Prostate gland (tissue), 2 donors: Measurements from ENCODE around the gene ZNF287. TPM values are rescaled to one million over a fixed set of nuclear protein-coding genes. Genes with fewer than 3 reads are reported as not detected.

Experiments used
- total RNA-seq, 2 donors: library from RNA; depleted of rRNA; stranded (reverse); fragments of >200 nt; gene quantifications; one replicate each; pipeline ENCODE4 v1.1.0, GENCODE V29; 2016

The ZNF287 gene
- total RNA-seq, 2 donors from 2014 or later = 11.8 to 14.2 TPM

Other genes starting within 250 kb of the ZNF287 start
- gene CENPV, start 215.7 kb downstream of the ZNF287 start, total RNA-seq = 10 to 100 TPM; 29.8 to 71.5 TPM
- 1,000 to 10,000 TPM; 1,174 to 1,571 TPM for gene UBB, start 188.1 kb downstream of the ZNF287 start, total RNA-seq
- 10 to 100 TPM in 1 of 2 donors, 1 to 10 TPM in 1; 7.1 to 11.0 TPM for gene TRPV2, start 153.6 kb downstream of the ZNF287 start, total RNA-seq
- 10 to 100 TPM in 1 of 2 donors, 1 to 10 TPM in 1; 5.2 to 25.8 TPM for gene LRRC75A, start 77.0 kb downstream of the ZNF287 start, total RNA-seq
- 10 to 100 TPM in 1 of 2 donors, 1 to 10 TPM in 1; 2.9 to 11.0 TPM for gene ZNF624, start 84.6 kb upstream of the ZNF287 start, total RNA-seq
- 10 to 100 TPM in 1 of 2 donors, under 1 TPM in 1; 0.68 to 24.7 TPM for gene CCDC144A, start 121.0 kb upstream of the ZNF287 start, total RNA-seq